IMR-90 (cell line): ENCODE measurements around the gene MS4A6E. TPM values are rescaled to one million over a fixed set of nuclear protein-coding genes. Genes with fewer than 3 reads are reported as not detected.

ENCODE experiments used
- ATAC-seq: fragments of 200-7000 bp; cut with Tn5 transposase; 2 replicates; pipeline ENCODE4 v1.9.1; 2020; ENCODE audit warnings: low read depth, mild to moderate bottlenecking, moderate library complexity
- BruUV-seq: library from RNA; stranded (reverse); fragments of 400-500 nt; replicated peaks from 2 replicates; lab custom pipeline; 2021; lab: Mats Ljungman, UMichigan
- CTCF ChIA-PET: fragments of 300-600 bp; formaldehyde crosslinking; extraction: SDS; loops from one replicate; lab custom pipeline; 2021; ENCODE audit warnings: antibody characterized with exemption; lab: Yijun Ruan, JAX
- POLR2A ChIA-PET: fragments of 300-600 bp; sonication (Branson Sonifier 250); formaldehyde crosslinking; loops from one replicate; lab custom pipeline; 2022; ENCODE audit warnings: antibody characterized with exemption; ENCODE audit not compliant: unreplicated experiment; lab: Charles Lee
- DNase-seq: peaks from one replicate; pipeline ENCODE4 v3.0.0; 2013
- H2AFZ ChIP-seq: replicated peaks from 2 replicates; pipeline ENCODE3; 2013; ENCODE audit warnings: low read length, mild to moderate bottlenecking; ENCODE audit not compliant: poor library complexity
- H2AK5ac ChIP-seq: 2 replicates; pipeline ENCODE4 v1.6.1; 2013; ENCODE audit warnings: low read depth, low read length, inconsistent platforms
- H2AK9ac ChIP-seq: replicated peaks from 2 replicates; pipeline ENCODE3; 2013; ENCODE audit warnings: mild to moderate bottlenecking, low read depth, low read length, moderate library complexity; ENCODE audit not compliant: poor library complexity
- H2BK120ac ChIP-seq: 2 replicates; pipeline ENCODE4 v1.6.1; 2013; ENCODE audit warnings: low read depth, low read length, inconsistent platforms
- H2BK15ac ChIP-seq: 3 replicates; pipeline ENCODE4 v1.6.1; 2013; ENCODE audit warnings: low read depth, low read length, inconsistent platforms
- H2BK20ac ChIP-seq: 2 replicates; pipeline ENCODE4 v1.6.1; 2013; ENCODE audit warnings: low read depth, mild to moderate bottlenecking, inconsistent platforms, low read length, moderate library complexity
- H2BK5ac ChIP-seq: 2 replicates; pipeline ENCODE4 v1.6.1; 2013; ENCODE audit warnings: mild to moderate bottlenecking, low read depth, low read length, inconsistent platforms; ENCODE audit not compliant: poor library complexity, severe bottlenecking
- H3K14ac ChIP-seq: replicated peaks from 2 replicates; pipeline ENCODE4 v1.6.1; 2013; ENCODE audit warnings: low read depth, low read length, inconsistent platforms
- H3K18ac ChIP-seq: 2 replicates; pipeline ENCODE4 v1.6.1; 2013; ENCODE audit warnings: low read depth, low read length, control low read depth
- H3K23ac ChIP-seq: 2 replicates; pipeline ENCODE4 v1.6.1; 2013; ENCODE audit warnings: low read depth, low read length, inconsistent platforms
- H3K27ac ChIP-seq: 2 replicates; pipeline ENCODE4 v1.5.1; 2013; ENCODE audit warnings: mild to moderate bottlenecking, control low read depth, low read length; ENCODE audit not compliant: insufficient read depth
- H3K27me3 ChIP-seq: 2 replicates; pipeline ENCODE4 v1.6.1; 2013; ENCODE audit warnings: low read length; ENCODE audit not compliant: control insufficient read depth, insufficient read depth
- H3K36me3 ChIP-seq: 2 replicates; pipeline ENCODE4 v1.6.1; 2013; ENCODE audit warnings: low read length, mixed read lengths; ENCODE audit not compliant: control insufficient read depth, insufficient read depth
- H3K4ac ChIP-seq: 2 replicates; pipeline ENCODE4 v1.6.1; 2013; ENCODE audit warnings: low read depth, low read length, inconsistent platforms
- H3K4me1 ChIP-seq: 2 replicates; pipeline ENCODE4 v1.6.1; 2013; ENCODE audit warnings: low read length, mixed read lengths; ENCODE audit not compliant: control insufficient read depth, insufficient read depth
- H3K4me2 ChIP-seq: 2 replicates; pipeline ENCODE4 v1.6.1; 2013; ENCODE audit warnings: low read depth, mild to moderate bottlenecking, control low read depth, low read length, moderate library complexity
- H3K4me3 ChIP-seq: 2 replicates; pipeline ENCODE4 v1.5.1; 2013; ENCODE audit warnings: low read depth, mild to moderate bottlenecking, control low read depth, low read length, moderate library complexity; ENCODE audit not compliant: insufficient read depth
- H3K56ac ChIP-seq: 2 replicates; pipeline ENCODE4 v1.6.1; 2013; ENCODE audit warnings: low read length, inconsistent platforms; ENCODE audit not compliant: insufficient read depth; ENCODE audit errors: extremely low read depth
- H3K79me1 ChIP-seq, 2 experiments: 2 replicates each; pipeline ENCODE4 v1.6.1; 2013; ENCODE audit warnings: low read length in 2 of 2, inconsistent platforms in 1 of 2, low read depth in 1 of 2
- H3K9ac ChIP-seq: 2 replicates; pipeline ENCODE4 v1.6.1; 2013; ENCODE audit warnings: low read depth, low read length, control low read depth
- H3K9me1 ChIP-seq: 2 replicates; pipeline ENCODE4 v1.6.1; 2013; ENCODE audit warnings: low read length, inconsistent platforms; ENCODE audit not compliant: insufficient read depth
- H3K9me3 ChIP-seq: 2 replicates; pipeline ENCODE4 v1.6.1; 2013; ENCODE audit warnings: low read length; ENCODE audit not compliant: control insufficient read depth, insufficient read depth
- H4K20me1 ChIP-seq: 2 replicates; pipeline ENCODE4 v1.6.1; 2013; ENCODE audit warnings: low read length, inconsistent platforms; ENCODE audit not compliant: insufficient read depth
- H4K5ac ChIP-seq: 2 replicates; pipeline ENCODE4 v1.6.1; 2013; ENCODE audit warnings: mild to moderate bottlenecking, low read depth, low read length, control low read depth
- H4K8ac ChIP-seq, 2 experiments: 2 replicates each; pipeline ENCODE4 v1.6.1; 2013; ENCODE audit warnings: low read depth in 2 of 2, low read length in 2 of 2, control low read depth in 1 of 2, inconsistent platforms in 1 of 2
- H4K91ac ChIP-seq: 2 replicates; pipeline ENCODE4 v1.6.1; 2013; ENCODE audit warnings: low read depth, low read length, inconsistent platforms; ENCODE audit not compliant: insufficient read depth
- BHLHE40 ChIP-seq: fragments of 150-350 bp; IDR thresholded peaks from 2 replicates; pipeline ENCODE4 v1.6.1; 2016; ENCODE audit warnings: mild to moderate bottlenecking, low read depth, low read length
- CEBPB ChIP-seq: IDR thresholded peaks from 2 replicates; pipeline ENCODE4 v1.6.1; 2012; ENCODE audit warnings: low read depth, low read length, improper control_type of control experiment
- CHD1 ChIP-seq: IDR thresholded peaks from 2 replicates; pipeline ENCODE4 v1.6.1; 2012; ENCODE audit warnings: low read depth, low read length, improper control_type of control experiment
- FOS ChIP-seq: fragments of 150-350 bp; IDR thresholded peaks from 2 replicates; pipeline ENCODE4 v1.6.1; 2016; ENCODE audit warnings: low read depth, low read length
- MAFK ChIP-seq: IDR thresholded peaks from 2 replicates; pipeline ENCODE4 v1.6.1; 2012; ENCODE audit warnings: low read depth, low read length, improper control_type of control experiment
- MAZ ChIP-seq: IDR thresholded peaks from 2 replicates; pipeline ENCODE4 v1.6.1; 2012; ENCODE audit warnings: low read depth, mild to moderate bottlenecking, low read length, improper control_type of control experiment, moderate library complexity, borderline replicate concordance
- MXI1 ChIP-seq: IDR thresholded peaks from 2 replicates; pipeline ENCODE4 v1.6.1; 2012; ENCODE audit warnings: low read depth, mild to moderate bottlenecking, low read length, moderate library complexity, borderline replicate concordance
- NFE2L2 ChIP-seq: fragments of 150-350 bp; IDR thresholded peaks from 2 replicates; pipeline ENCODE4 v1.6.1; 2016; ENCODE audit warnings: low read depth, mild to moderate bottlenecking, low read length
- POLR2A ChIP-seq: IDR thresholded peaks from 2 replicates; pipeline ENCODE4 v1.6.1; 2012; ENCODE audit warnings: mild to moderate bottlenecking, low read depth, low read length
- RAD21 ChIP-seq: IDR thresholded peaks from 2 replicates; pipeline ENCODE4 v1.6.1; 2012; ENCODE audit warnings: low read length, improper control_type of control experiment
- RCOR1 ChIP-seq: IDR thresholded peaks from 2 replicates; pipeline ENCODE4 v1.6.1; 2012; ENCODE audit warnings: mild to moderate bottlenecking, low read length, improper control_type of control experiment; ENCODE audit not compliant: insufficient replicate concordance
- RFX5 ChIP-seq: IDR thresholded peaks from 2 replicates; pipeline ENCODE4 v1.8.0; 2012; ENCODE audit warnings: low read depth, mild to moderate bottlenecking, low read length, moderate library complexity
- SMC3 ChIP-seq: fragments of 150-350 bp; IDR thresholded peaks from 2 replicates; pipeline ENCODE4 v1.6.1; 2016; ENCODE audit warnings: low read depth, mild to moderate bottlenecking, antibody characterized with exemption, low read length, moderate library complexity
- WGBS, 2 experiments: methylation state at CpG; one replicate each; pipeline versions ENCODE4 v1.1.5 to v1.1.7; 2013; ENCODE audit warnings: missing lambda C conversion rate in 2 of 2; ENCODE audit not compliant: insufficient read length in 1 of 2; ENCODE audit errors: extremely low coverage in 2 of 2; 5-methylcytosine and 5-hydroxymethylcytosine counted together
- dilution Hi-C: fragments of 300-500 bp; cut with HindIII; formaldehyde crosslinking; loops from one replicate; pipeline ENCODE4 v1.14.3; 2018; ENCODE audit warnings: low sequenced_read_pairs; ENCODE audit not compliant: unreplicated experiment
- in situ Hi-C: fragments of 300-500 bp; cut with MboI; formaldehyde crosslinking; loops from 3 replicates; pipeline ENCODE4 v1.14.3; 2019; ENCODE audit warnings: low sequenced_read_pairs, inconsistent platforms, mixed read lengths
- intact Hi-C: fragments of 100-400 bp; cut with micrococcal nuclease; formaldehyde crosslinking; loops from 2 replicates; pipeline ENCODE4 v1.10.0; 2022
- polyA plus RNA-seq, 3 experiments: library from polyadenylated mRNA; depleted of rRNA; stranded (reverse); fragments of >200 nt; gene quantifications; 2 replicates each; pipeline ENCODE4 v1.2.3, GENCODE V29; 2012; ENCODE audit warnings: low replicate concordance in 1 of 3
- total RNA-seq: library from RNA; depleted of rRNA; stranded (reverse); fragments of >200 nt; gene quantifications from 2 replicates; pipeline ENCODE4 v1.2.3, GENCODE V29; 2012
- TF ChIP-seq, protein P1 (sequence below): fragments of 150-350 bp; IDR thresholded peaks from 2 replicates; pipeline ENCODE4 v1.6.1; 2017; ENCODE audit warnings: mild to moderate bottlenecking, antibody characterized with exemption, low read length, low read depth
- TF ChIP-seq, protein P2 (sequence below): conservative IDR thresholded peaks from 2 replicates; pipeline ENCODE4 v1.5.1; 2012; ENCODE audit warnings: mild to moderate bottlenecking, low read depth, low read length, improper control_type of control experiment
- TF ChIP-seq, protein P3 (sequence below): fragments of 150-350 bp; IDR thresholded peaks from 2 replicates; pipeline ENCODE4 v1.6.1; 2016; ENCODE audit warnings: low read depth, mild to moderate bottlenecking, low read length, moderate library complexity, borderline replicate concordance

MS4A6E gene
- total and polyA plus RNA-seq, 2 of the 4 experiments (the other 2 are of a cell fraction): not detected

- no peak overlapping the region for H3K27ac ChIP-seq
- H3K9me3 ChIP-seq: peaks cover 4% of the 10 kb centered on the region; the same call in 1 of the 2 replicates
- H2AFZ ChIP-seq: no peak overlapping the region
- dilution Hi-C loops: no loop called here
- BruUV-seq: no TSS peak
- no peaks in the 10 kb centered on the region for H3K27me3 ChIP-seq
- in situ Hi-C loops: no loop called here
- no peak overlapping the region for H4K5ac ChIP-seq
- ATAC-seq: no peak
- no peak overlapping the region for H3K18ac ChIP-seq
- ChIA-PET CTCF (no interaction called here), POLR2A (no interaction called here)
- no peaks in the 10 kb centered on the region for H3K4me1 ChIP-seq
- no peak overlapping the region for H2BK120ac ChIP-seq
- H3K23ac ChIP-seq: no peak overlapping the region
- H3K56ac ChIP-seq: no peak overlapping the region
- TF ChIP-seq, protein P1, sequence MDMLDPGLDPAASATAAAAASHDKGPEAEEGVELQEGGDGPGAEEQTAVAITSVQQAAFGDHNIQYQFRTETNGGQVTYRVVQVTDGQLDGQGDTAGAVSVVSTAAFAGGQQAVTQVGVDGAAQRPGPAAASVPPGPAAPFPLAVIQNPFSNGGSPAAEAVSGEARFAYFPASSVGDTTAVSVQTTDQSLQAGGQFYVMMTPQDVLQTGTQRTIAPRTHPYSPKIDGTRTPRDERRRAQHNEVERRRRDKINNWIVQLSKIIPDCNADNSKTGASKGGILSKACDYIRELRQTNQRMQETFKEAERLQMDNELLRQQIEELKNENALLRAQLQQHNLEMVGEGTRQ: no peak
- no peak for TF ChIP-seq RFX5
- no peak for TF ChIP-seq POLR2A
- no peak for TF ChIP-seq CHD1
- TF ChIP-seq, protein P2, sequence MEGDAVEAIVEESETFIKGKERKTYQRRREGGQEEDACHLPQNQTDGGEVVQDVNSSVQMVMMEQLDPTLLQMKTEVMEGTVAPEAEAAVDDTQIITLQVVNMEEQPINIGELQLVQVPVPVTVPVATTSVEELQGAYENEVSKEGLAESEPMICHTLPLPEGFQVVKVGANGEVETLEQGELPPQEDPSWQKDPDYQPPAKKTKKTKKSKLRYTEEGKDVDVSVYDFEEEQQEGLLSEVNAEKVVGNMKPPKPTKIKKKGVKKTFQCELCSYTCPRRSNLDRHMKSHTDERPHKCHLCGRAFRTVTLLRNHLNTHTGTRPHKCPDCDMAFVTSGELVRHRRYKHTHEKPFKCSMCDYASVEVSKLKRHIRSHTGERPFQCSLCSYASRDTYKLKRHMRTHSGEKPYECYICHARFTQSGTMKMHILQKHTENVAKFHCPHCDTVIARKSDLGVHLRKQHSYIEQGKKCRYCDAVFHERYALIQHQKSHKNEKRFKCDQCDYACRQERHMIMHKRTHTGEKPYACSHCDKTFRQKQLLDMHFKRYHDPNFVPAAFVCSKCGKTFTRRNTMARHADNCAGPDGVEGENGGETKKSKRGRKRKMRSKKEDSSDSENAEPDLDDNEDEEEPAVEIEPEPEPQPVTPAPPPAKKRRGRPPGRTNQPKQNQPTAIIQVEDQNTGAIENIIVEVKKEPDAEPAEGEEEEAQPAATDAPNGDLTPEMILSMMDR: no peak
- TF ChIP-seq MAZ: no peak
- TF ChIP-seq MAFK: no peak
- TF ChIP-seq SMC3: no peak
- TF ChIP-seq CEBPB: no peak
- TF ChIP-seq FOS: no peak
- TF ChIP-seq RAD21: no peak
- TF ChIP-seq BHLHE40: no peak
- no peak for TF ChIP-seq NFE2L2
- no peak for TF ChIP-seq MXI1
- TF ChIP-seq, protein P3, sequence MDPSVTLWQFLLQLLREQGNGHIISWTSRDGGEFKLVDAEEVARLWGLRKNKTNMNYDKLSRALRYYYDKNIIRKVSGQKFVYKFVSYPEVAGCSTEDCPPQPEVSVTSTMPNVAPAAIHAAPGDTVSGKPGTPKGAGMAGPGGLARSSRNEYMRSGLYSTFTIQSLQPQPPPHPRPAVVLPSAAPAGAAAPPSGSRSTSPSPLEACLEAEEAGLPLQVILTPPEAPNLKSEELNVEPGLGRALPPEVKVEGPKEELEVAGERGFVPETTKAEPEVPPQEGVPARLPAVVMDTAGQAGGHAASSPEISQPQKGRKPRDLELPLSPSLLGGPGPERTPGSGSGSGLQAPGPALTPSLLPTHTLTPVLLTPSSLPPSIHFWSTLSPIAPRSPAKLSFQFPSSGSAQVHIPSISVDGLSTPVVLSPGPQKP: no peak
- TF ChIP-seq RCOR1: no peak
- intact Hi-C loops: no loop called here
- H4K20me1 ChIP-seq: no peaks in the 10 kb centered on the region
- no CpG with 5 or more reads among the region's 2 CpGs for WGBS, 2 experiments
- no peak overlapping the region for H2AK9ac ChIP-seq
- no peak overlapping the region for H4K8ac ChIP-seq
- H4K91ac ChIP-seq: no peak overlapping the region
- H3K14ac ChIP-seq: no peak overlapping the region
- no peak for DNase-seq
- no peak overlapping the region for H3K9ac ChIP-seq
- H2BK5ac ChIP-seq: no peak overlapping the region
- H3K4ac ChIP-seq: no peak overlapping the region
- no peak overlapping the region for H3K4me3 ChIP-seq
- H3K4me2 ChIP-seq: no peak overlapping the region
- H3K36me3 ChIP-seq: no peaks in the 10 kb centered on the region
- H2AK5ac ChIP-seq: no peak overlapping the region
- H2BK15ac ChIP-seq: no peak overlapping the region
- H3K9me1 ChIP-seq: no peaks in the 10 kb centered on the region
- no peaks in the 10 kb centered on the region for H3K79me1 ChIP-seq
- H2BK20ac ChIP-seq: no peak overlapping the region
These were observed 21.1 kb downstream of the MS4A6E start for GRCh38 chr11:60348116-60348515.
